ENCODE data around the gene GALNT2. TPM values are rescaled to one million over a fixed set of nuclear protein-coding genes. Genes with fewer than 3 reads are reported as not detected.

GALNT2 gene
- polyA plus RNA-seq, 1 of the 3 experiments (the other 2 are of a cell fraction): 118 TPM

GRCh38 chr1:230185076-230186001, 118.3 kb downstream of the GALNT2 start (continued):
- TF ChIP-seq USF1 (IDR thresholded peaks at IDR 0.05; ENCODE audit: borderline replicate concordance, low read depth): no peak
- TF ChIP-seq FOSL2 (IDR thresholded peaks at IDR 0.05; ENCODE audit: borderline replicate concordance, low read depth): no peak

- Histone ChIP-seq H3K36me3 (replicated peaks in 1 of 2; ENCODE audit: control insufficient read depth in 1 of 2, insufficient read depth in 2 of 2, low read length in 1 of 2) (peaks cover 4 to 16% of the 10 kb centered on the region in 2 experiments), H4K20me1 (ENCODE audit: insufficient read depth) (peaks cover 26% of the 10 kb centered on the region), H3K27ac (ENCODE audit: low read depth in 2 of 2, low read length in 1 of 2) (no peak overlapping the region; a peak in 1 of 4 replicates), H3K79me2 (ENCODE audit: insufficient read depth) (peaks cover 47% of the 10 kb centered on the region), H3K9me2 (no peaks in the 10 kb centered on the region), H3K4me3 (ENCODE audit: low read depth in 2 of 2, low read length in 1 of 2) (0 out of 4 replicates have a peak overlapping the region, but pooled peaks of 1 of the 2 experiments have one; percentile 2), H3K4me1 (ENCODE audit: control insufficient read depth in 1 of 2, insufficient read depth in 2 of 2, low read depth in 1 of 2, low read length in 1 of 2) (peaks cover 6 to 22% of the 10 kb centered on the region in 2 experiments; a peak in 3 of 4 replicates), H3K4me2 (0 out of 2 replicates have a peak overlapping the region, but pooled peaks have one; percentile 7), H3K9me3 (no peaks in the 10 kb centered on the region), H3F3A (replicated peaks; ENCODE audit: insufficient read depth) (no peaks in the 10 kb centered on the region), H2AFZ (ENCODE audit: low read depth) (no peak overlapping the region), H3K9ac (no peak overlapping the region), H3K27me3 (ENCODE audit: insufficient read depth) (no peaks in the 10 kb centered on the region)
- 62% methylated on average over 9 of the region's 9 CpGs for WGBS (ENCODE audit: low lambda C conversion rate)
- ChIA-PET POLR2A (no interaction called here), CTCF (interaction anchor here (0.8 to 1.3 kb wide), 2 partner anchors 9 to 82 kb away, joined by 3 to 4 read pairs; no protein-coding TSS in a partner anchor)
- no peak for DNase-seq
- TF ChIP-seq MAX (IDR thresholded peaks at IDR 0.05; ENCODE audit: low read depth): 0 out of 2 replicates have a peak, but pooled peaks have one; percentile 38
- peak; percentile 68; the same call in 1 of the 2 replicates for TF ChIP-seq FOSL2 (IDR thresholded peaks at IDR 0.05; ENCODE audit: borderline replicate concordance, low read depth)
- TF ChIP-seq, protein P1, sequence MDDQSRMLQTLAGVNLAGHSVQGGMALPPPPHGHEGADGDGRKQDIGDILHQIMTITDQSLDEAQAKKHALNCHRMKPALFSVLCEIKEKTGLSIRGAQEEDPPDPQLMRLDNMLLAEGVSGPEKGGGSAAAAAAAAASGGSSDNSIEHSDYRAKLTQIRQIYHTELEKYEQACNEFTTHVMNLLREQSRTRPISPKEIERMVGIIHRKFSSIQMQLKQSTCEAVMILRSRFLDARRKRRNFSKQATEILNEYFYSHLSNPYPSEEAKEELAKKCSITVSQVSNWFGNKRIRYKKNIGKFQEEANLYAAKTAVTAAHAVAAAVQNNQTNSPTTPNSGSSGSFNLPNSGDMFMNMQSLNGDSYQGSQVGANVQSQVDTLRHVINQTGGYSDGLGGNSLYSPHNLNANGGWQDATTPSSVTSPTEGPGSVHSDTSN (IDR thresholded peaks at IDR 0.05): peak; percentile 32; the same call in 1 of the 2 replicates
- TF ChIP-seq ELF1 (IDR thresholded peaks at IDR 0.05): no peak
- peak; percentile 30; the same call in 1 of the 2 replicates for TF ChIP-seq JUND (IDR thresholded peaks at IDR 0.05)
Measured at GRCh38 chr1:230186003-230186863, 119.2 kb downstream of the GALNT2 start.

GRCh38 chr1:230186874-230187273, 119.8 kb downstream of the GALNT2 start:
- ChIA-PET CTCF (interaction anchor here (0.8 to 1.3 kb wide), 2 partner anchors 10 to 81 kb away, joined by 3 to 4 read pairs; no protein-coding TSS in a partner anchor), POLR2A (no interaction called here)
- DNase-seq: no peak
- H3K27me3 ChIP-seq (ENCODE audit: insufficient read depth): no peaks in the 10 kb centered on the region
- H3F3A ChIP-seq (replicated peaks; ENCODE audit: insufficient read depth): no peaks in the 10 kb centered on the region
- H3K4me3 ChIP-seq (ENCODE audit: low read depth in 2 of 2, low read length in 1 of 2): no peak overlapping the region
- H3K9me2 ChIP-seq: no peaks in the 10 kb centered on the region
- WGBS (ENCODE audit: low lambda C conversion rate): 63% methylated on average over 4 of the region's 4 CpGs
- H3K4me1 ChIP-seq (ENCODE audit: control insufficient read depth in 1 of 2, insufficient read depth in 2 of 2, low read depth in 1 of 2, low read length in 1 of 2): peaks cover 6 to 22% of the 10 kb centered on the region in 2 experiments; a peak in 3 of 4 replicates
- no peak overlapping the region for H3K9ac ChIP-seq
- peaks cover 51% of the 10 kb centered on the region for H3K79me2 ChIP-seq (ENCODE audit: insufficient read depth)
- no peak overlapping the region; a peak in 1 of 4 replicates for H3K27ac ChIP-seq (ENCODE audit: low read depth in 2 of 2, low read length in 1 of 2)
- peaks cover 4 to 12% of the 10 kb centered on the region in 2 experiments for H3K36me3 ChIP-seq (replicated peaks in 1 of 2; ENCODE audit: control insufficient read depth in 1 of 2, insufficient read depth in 2 of 2, low read length in 1 of 2)
- H2AFZ ChIP-seq (ENCODE audit: low read depth): no peak overlapping the region
- no peaks in the 10 kb centered on the region for H3K9me3 ChIP-seq
- H3K4me2 ChIP-seq: no peak overlapping the region
- peaks cover 31% of the 10 kb centered on the region for H4K20me1 ChIP-seq (ENCODE audit: insufficient read depth)
- TF ChIP-seq, protein P2, sequence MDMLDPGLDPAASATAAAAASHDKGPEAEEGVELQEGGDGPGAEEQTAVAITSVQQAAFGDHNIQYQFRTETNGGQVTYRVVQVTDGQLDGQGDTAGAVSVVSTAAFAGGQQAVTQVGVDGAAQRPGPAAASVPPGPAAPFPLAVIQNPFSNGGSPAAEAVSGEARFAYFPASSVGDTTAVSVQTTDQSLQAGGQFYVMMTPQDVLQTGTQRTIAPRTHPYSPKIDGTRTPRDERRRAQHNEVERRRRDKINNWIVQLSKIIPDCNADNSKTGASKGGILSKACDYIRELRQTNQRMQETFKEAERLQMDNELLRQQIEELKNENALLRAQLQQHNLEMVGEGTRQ (IDR thresholded peaks at IDR 0.05; ENCODE audit: borderline replicate concordance, low read depth, low read length): no peak
- TF ChIP-seq POLR2AphosphoS5 (IDR thresholded peaks at IDR 0.05; ENCODE audit: low read depth, low read length) (no peak), REST (IDR thresholded peaks at IDR 0.05; ENCODE audit: low read depth, low read length) (no peak), MXI1 (IDR thresholded peaks at IDR 0.05; ENCODE audit: low read depth, low read length) (no peak), EZH2phosphoT487 (IDR thresholded peaks at IDR 0.05; ENCODE audit: borderline replicate concordance, low read depth) (no peak), FOXM1 (IDR thresholded peaks at IDR 0.05; ENCODE audit: low read depth) (no peak), RCOR1 (IDR thresholded peaks at IDR 0.05; ENCODE audit: low read length) (no peak), TAF1 (IDR thresholded peaks at IDR 0.05; ENCODE audit: borderline replicate concordance, low read depth, low read length) (no peak)
